ENCODE measurements around the gene S100A11.

S100A11 gene

GRCh38 chr1:152000964-152001630, 35.7 kb downstream of the S100A11 start:
- DNase-seq = no peak

GRCh38 chr1:151998611-151999362, 38.0 kb downstream of the S100A11 start:
- DNase-seq = no peak

DNA sequence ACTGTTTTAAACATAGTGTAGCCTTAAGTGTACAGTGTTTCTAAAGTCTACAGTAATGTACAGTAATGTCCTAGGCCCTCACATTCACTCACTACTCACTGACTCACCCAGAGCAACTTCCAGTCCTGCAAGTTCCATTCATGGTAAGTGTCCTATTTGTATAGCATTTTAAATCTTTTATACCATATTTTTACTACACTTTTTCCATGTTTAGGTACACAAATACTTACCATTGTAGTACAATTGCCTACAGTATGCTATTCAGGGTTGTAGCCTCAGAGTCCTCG, 39.6 kb downstream of the S100A11 start:
- DNase-seq = no peak

DNA sequence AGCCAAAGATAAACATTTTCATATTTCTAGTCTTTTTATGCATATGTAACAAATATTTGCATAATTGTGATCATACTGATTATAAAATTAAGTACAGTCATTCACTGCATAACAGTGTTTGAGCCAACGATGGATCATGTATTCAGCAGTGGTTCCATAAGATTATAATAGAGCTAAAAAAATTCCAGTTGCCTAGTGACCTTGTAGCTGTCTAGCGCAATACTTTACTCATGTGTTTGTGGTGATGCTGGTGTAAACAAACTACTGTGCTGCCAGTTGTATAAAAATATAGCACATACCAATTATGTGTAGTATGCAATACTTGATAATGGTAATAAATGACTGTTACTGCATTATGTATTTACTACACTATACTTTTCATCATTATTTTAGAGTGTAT, 41.0 kb downstream of the S100A11 start:
- DNase-seq = no peak

DNA sequence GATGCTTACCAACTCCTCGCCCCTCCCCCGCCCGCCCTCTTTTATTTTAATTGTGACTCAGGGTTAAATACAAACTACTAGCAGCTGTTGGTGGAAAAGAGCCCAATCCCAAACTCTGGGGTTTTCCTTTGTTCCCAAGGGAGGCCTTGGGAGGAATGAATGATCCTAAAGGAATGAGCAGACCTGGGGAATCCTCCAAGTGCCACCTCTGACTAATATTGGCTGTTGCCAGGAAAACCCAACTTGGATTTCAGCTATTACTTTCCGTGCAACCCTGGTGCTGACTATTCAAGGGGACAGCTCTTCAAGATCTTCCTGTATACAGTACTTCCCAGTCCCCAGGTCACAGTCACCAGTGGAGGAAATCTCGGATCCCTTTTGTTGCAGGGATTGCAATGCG, 41.8 kb downstream of the S100A11 start:
- DNase-seq = no peak

- DNase-seq = peak; percentile 88
Observed at GRCh38 chr1:151993734-151994496, 42.9 kb downstream of the S100A11 start, which contains the start of gene S100A10. Gene S100A10, minus strand, starts transcription at chr1:151993859. Its CDS starts 7,629 bp downstream, at chr1:151986230.

- peak; percentile 77 for DNase-seq
Observed at GRCh38 chr1:151993084-151993733, 43.6 kb downstream of the S100A11 start.

- DNase-seq = peak; percentile 80
Observed at GRCh38 chr1:151992303-151993083, 44.3 kb downstream of the S100A11 start.

GRCh38 chr1:151991663-151992302, 45.0 kb downstream of the S100A11 start:
- DNase-seq = no peak

DNA sequence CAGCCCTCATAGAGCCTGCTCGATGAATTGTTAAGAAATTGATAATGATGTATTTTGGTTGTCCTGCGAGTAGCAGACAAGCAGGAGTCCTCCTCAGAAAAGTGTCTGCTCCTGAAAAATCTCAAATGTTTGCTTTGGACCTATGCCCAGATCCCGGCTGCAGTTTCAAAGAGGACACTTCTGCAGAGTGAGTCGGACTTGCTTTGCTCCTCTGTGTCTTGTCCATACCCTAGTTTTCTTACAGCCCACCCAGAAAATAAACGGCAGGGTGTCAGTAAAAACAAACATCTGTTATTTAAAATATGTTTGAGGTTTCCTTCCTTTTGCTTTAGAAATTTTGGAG, 46.0 kb downstream of the S100A11 start:
- DNase-seq = peak; percentile 69

- no peak for DNase-seq
Observed at GRCh38 chr1:151990058-151990855, 46.5 kb downstream of the S100A11 start.

- DNase-seq = no peak
Observed at GRCh38 chr1:151989211-151989862, 47.5 kb downstream of the S100A11 start.

GRCh38 chr1:151988405-151988923, 48.3 kb downstream of the S100A11 start:
- DNase-seq = no peak

DNA sequence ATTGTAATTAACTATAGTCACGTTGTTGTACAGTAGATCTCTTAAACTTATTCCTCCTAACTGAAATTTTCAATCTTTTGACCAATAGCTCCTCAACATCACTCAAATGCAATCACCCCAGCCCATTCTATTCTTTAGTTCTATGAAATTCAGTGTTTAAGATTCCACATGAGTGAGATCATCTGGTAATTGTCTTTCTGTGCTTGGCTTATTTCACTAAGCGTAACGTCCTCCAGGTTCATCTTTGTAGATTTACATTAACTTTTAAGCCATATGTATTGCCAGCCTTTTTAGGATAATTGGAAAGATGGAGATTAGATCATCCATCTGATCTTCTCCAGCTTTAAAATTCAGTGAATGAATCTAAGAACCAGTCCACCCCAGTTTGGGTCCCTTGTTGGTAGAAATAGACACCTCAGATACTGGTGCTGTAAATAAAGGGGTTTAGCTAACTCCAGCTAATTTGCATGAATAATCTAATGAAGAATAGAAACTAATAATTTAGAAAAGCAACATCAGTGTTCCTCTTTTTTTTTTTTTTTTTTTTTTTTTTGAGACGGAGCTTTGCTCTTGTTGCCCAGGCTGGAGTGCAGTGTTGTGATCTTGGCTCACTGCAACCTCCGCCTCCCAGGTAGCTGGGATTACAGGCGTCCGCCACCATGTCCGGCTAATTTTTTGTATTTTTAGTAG, 50.2 kb downstream of the S100A11 start:
- DNase-seq = no peak

- DNase-seq = no peak
Observed at GRCh38 chr1:151985768-151986167, 51.0 kb downstream of the S100A11 start.

DNA sequence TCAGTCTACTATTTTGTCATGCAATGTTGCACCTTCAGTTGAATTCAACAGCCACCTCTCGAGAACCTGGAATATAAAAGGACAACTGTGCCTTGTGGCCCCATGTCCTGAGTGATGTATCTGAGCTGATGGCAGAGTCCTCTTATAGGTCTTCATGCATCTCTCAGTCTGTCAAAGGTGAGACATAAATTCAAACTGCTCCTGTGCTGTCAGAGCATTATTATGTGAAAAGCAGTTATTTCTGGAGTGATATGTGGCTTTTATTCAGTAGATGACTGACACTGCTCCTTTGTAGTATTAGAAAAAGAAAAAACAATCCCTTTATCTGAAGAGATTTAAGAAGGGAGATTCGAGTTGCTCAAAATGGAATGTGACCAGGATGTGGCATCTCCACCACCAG, 51.5 kb downstream of the S100A11 start:
- DNase-seq = no peak

DNA sequence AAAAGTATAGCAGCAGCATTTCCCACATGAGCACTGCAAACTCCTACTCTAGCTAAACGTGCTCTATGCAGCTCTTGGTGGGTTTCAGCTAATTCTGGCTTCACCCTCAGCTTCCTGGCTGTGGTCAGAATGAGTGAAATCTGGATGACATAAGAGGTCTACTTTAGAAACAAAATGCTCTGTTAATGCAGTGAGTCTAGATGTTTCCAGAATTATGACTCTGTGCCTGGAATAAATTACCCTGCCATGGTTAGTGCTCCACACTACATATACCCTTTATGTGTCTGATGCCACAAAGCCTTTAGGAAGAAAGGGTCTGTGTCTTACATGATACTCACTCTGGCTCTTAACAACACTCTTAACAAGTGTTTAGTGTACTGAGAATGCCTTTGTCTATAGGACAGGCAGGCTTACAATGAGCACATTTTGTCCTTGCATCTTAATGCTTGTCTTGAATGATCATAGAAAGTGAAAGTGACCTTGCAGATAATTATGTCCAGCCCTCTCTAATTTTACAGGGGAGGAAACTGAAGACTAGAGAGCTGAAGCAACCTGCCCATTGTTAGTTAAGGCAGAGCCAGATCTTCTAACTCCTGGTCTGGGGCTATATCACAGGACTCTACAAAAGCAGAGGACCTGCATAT, 52.4 kb downstream of the S100A11 start:
- DNase-seq = no peak

Measured in right forelimb (tissue), 1 donor.